GM10248 (cell line): Measurements from ENCODE around the gene NLK.

Experiments used
- CTCF ChIA-PET: fragments of 300-600 bp; sonication (Branson Sonifier 250); formaldehyde crosslinking; extraction: SDS; loops from one replicate; lab custom pipeline; 2021; ENCODE audit warnings: antibody characterized with exemption; lab: Yijun Ruan, JAX
- POLR2A ChIA-PET: fragments of 350-650 bp; sonication (Branson Sonifier 250); formaldehyde crosslinking; extraction: SDS; loops from one replicate; lab custom pipeline; 2020; ENCODE audit warnings: antibody characterized with exemption; lab: Yijun Ruan, JAX
- DNase-seq: peaks from one replicate; pipeline ENCODE4 v3.0.0; 2012; ENCODE audit errors: extremely low spot score
- TF ChIP-seq, protein P1 (sequence below): IDR thresholded peaks from 2 replicates; pipeline ENCODE4 v1.5.1; 2012; ENCODE audit warnings: mild to moderate bottlenecking, low read depth; ENCODE audit errors: extremely low read depth, missing control alignments, control extremely low read depth

Gene NLK

DNA sequence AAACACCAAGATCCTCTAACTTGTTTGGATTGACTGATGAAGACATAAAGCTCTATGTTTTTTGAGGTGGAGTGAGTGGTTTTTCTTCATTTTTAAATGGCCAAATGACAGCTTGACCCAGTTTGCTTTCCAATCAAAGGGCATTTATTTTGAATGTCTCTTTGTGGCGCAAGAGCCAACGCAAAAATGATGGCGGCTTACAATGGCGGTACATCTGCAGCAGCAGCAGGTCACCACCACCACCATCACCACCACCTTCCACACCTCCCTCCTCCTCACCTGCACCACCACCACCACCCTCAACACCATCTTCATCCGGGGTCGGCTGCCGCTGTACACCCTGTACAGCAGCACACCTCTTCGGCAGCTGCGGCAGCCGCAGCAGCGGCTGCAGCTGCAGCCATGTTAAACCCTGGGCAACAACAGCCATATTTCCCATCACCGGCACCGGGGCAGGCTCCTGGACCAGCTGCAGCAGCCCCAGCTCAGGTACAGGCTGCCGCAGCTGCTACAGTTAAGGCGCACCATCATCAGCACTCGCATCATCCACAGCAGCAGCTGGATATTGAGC lies 329 bp downstream of the NLK start:
- POLR2A ChIA-PET: interaction anchor here (0.6 to 1.3 kb wide), 5 partner anchors 12 to 797 kb away, joined by 3 to 6 read pairs (median 3); no protein-coding TSS in a partner anchor
- CTCF ChIA-PET: interaction anchor here (1.4 to 4.8 kb wide), 3 partner anchors 12 to 209 kb away, joined by 3 to 26 read pairs (median 5); partner anchors contain the start of gene LYRM9
- no peak for DNase-seq
- TF ChIP-seq, protein P1, sequence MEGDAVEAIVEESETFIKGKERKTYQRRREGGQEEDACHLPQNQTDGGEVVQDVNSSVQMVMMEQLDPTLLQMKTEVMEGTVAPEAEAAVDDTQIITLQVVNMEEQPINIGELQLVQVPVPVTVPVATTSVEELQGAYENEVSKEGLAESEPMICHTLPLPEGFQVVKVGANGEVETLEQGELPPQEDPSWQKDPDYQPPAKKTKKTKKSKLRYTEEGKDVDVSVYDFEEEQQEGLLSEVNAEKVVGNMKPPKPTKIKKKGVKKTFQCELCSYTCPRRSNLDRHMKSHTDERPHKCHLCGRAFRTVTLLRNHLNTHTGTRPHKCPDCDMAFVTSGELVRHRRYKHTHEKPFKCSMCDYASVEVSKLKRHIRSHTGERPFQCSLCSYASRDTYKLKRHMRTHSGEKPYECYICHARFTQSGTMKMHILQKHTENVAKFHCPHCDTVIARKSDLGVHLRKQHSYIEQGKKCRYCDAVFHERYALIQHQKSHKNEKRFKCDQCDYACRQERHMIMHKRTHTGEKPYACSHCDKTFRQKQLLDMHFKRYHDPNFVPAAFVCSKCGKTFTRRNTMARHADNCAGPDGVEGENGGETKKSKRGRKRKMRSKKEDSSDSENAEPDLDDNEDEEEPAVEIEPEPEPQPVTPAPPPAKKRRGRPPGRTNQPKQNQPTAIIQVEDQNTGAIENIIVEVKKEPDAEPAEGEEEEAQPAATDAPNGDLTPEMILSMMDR: no peak

DNA sequence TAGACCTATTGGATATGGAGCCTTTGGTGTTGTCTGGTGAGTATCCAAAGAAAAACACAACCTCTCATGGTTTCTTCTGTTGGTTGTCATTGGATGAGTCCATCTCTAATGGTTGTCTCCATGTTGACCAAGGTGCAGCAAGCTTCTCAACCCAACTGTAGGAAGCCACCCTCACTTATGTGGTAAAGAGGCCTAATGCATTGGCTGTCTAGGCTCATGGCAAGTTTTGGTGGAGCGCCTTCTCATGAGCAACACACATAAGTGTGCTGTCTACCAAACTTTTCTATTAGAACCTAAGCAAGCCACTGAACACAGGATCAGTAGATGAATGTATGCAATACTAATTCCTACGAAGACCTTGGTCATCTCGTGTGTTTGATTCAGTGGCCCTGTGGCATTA lies 819 bp downstream of the NLK start:
- CTCF ChIA-PET: interaction anchor here (1.4 to 4.8 kb wide), 2 partner anchors 11 to 208 kb away, joined by 3 to 26 read pairs; no protein-coding TSS in a partner anchor
- POLR2A ChIA-PET: interaction anchor here (0.9 to 1.3 kb wide), 4 partner anchors 12 to 32 kb away, joined by 3 to 6 read pairs (median 3); no protein-coding TSS in a partner anchor
- no peak for DNase-seq
- TF ChIP-seq, protein P1: no peak

DNA sequence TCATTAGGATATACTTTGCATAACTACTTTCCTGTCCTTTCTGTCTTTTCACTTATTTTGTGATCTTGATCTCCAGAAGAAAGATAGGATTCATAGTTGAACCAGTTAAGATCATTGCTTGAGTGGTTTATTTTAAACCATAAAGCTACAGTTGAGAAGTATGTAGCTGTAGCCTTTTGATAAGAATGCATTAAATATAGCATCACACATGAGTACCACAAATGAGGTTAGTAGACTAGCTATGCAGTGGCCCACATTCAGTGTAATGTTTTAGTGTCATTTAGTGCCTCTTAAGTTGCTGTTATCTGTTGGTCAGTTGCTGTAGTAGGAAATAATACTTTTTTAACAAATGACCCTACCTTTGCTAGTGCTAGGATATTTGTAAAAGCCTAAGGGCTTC lies 1.3 kb downstream of the NLK start:
- TF ChIP-seq, protein P1: no peak
- POLR2A ChIA-PET: interaction anchor here (0.6 to 1.2 kb wide), 4 partner anchors 13 to 525 kb away, joined by 3 read pairs; no protein-coding TSS in a partner anchor
- CTCF ChIA-PET: interaction anchor here (1.4 to 4.8 kb wide), 2 partner anchors 11 to 208 kb away, joined by 3 to 26 read pairs; no protein-coding TSS in a partner anchor
- no peak for DNase-seq

DNA sequence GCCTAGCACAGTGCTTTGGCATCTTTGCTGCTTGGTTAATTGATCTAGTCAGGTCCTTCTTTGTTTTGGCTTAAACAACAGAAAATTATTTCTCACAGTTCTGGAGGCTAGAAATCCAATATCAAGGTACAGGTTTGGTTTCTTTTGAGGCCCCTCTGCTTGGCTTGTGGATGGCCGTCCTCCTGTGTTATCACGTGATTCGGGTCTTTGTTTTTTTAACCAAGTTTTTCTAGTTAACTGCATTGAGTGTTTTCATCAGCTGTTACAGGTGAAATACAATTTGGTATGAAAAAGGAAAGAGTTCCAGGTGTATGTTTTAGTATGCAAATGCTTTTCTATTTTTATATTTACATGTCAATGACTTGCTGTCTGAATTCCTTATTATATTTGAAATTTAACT lies 2.8 kb downstream of the NLK start:
- DNase-seq: no peak
- ChIA-PET CTCF (no interaction called here), POLR2A (no interaction called here)
- TF ChIP-seq, protein P1: no peak

DNA sequence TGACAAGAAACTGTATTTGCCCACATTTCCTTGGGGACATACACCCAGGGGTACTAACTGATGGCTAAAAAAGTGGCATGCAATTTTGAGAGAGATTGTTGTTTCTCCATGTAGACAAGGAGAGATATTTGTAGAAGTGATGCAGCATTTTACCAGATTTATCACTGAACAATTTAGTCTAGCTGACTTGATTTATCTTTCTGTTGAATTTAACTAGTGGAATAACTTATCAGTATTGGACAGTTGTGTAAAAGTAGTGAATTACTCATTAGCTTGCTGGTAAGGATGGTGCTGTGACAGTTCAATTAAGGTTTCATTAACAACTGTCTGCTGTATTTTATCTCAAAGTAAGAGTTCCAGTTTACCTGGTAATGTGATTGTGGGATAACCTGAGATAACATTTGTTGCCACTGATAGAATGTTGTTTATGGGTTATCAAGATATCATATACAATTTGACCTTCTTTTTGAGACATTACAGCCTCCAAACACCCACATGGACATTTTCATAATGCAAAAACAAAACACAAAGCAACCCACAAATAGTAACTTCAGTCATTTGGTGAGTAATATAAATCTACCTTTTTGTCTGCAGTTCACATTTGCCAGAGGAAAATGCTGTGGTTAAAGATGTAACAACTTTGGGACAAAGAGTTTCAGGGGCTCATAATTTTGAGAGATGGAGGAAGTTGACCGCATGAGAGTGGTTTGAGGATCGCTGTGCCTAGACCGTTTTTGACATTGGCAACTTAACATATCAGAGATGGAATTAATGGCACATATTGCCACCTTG lies 3.8 kb downstream of the NLK start:
- TF ChIP-seq, protein P1: no peak
- ChIA-PET CTCF (interaction anchor here (0.9 kb wide), 1 partner anchor 15 kb away, joined by 3 read pairs; no protein-coding TSS in a partner anchor), POLR2A (no interaction called here)
- DNase-seq: no peak

DNA sequence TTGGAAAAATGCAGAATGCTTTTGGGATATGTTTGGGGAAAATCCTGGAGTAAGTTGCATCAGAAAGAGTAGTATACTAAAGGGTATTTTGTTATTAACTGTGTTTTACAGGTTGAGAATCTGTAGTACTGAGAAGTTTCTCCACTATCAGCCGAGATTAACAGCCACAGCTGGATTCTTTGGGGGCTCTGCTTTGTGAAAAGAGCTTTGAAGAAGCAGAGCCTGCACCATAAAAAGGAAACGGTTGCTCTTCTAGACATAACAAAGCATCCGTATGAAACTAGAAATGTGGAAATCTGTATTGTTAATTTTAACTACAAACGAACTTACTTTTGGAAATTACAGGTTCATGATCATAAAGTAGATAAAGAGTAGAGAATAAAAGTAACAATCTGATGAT lies 5.3 kb downstream of the NLK start:
- CTCF ChIA-PET: no interaction called here
- DNase-seq: no peak
- POLR2A ChIA-PET: no interaction called here
- TF ChIP-seq, protein P1: no peak
